HCT116 (cell line): Measurements from ENCODE around the gene TRAF5.

Experiments
- EZH2 ChIP-seq: fragments of 200-600 bp; sonication (generic); IDR thresholded peaks from 2 replicates; pipeline ENCODE4 v1.6.1; 2017; ENCODE audit warnings: antibody characterized with exemption, mixed run types
- EZH2phosphoT487 ChIP-seq: fragments of 200-600 bp; IDR thresholded peaks from 2 replicates; pipeline ENCODE4 v1.6.1; 2018; ENCODE audit warnings: antibody characterized with exemption, borderline replicate concordance
- ZBTB33 ChIP-seq: IDR thresholded peaks from 2 replicates; pipeline ENCODE4 v1.6.1; 2011; ENCODE audit warnings: mild to moderate bottlenecking, low read length, moderate library complexity; ENCODE audit not compliant: insufficient replicate concordance; ENCODE audit errors: extremely low read depth
- ZFX ChIP-seq: fragments of 450-650 bp; IDR thresholded peaks from 2 replicates; pipeline ENCODE4 v1.6.1; 2017

- TF ChIP-seq ZFX (no peak), EZH2 (no peak), ZBTB33 (no peak), EZH2phosphoT487 (no peak)
Measured at GRCh38 chr1:211339631-211340041, 13.0 kb downstream of the TRAF5 start.
